A673 (cell line): ENCODE measurements around the gene NADK2. TPM values are rescaled to one million over a fixed set of nuclear protein-coding genes. Genes with fewer than 3 reads are reported as not detected.

Experiments
- BruUV-seq: library from RNA; stranded (reverse); fragments of 400-500 nt; replicated peaks from 2 replicates; lab custom pipeline; 2021; lab: Mats Ljungman, UMichigan
- CTCF ChIA-PET: fragments of 300-600 bp; sonication (Branson Sonifier 250); formaldehyde crosslinking; loops from one replicate; lab custom pipeline; 2022; ENCODE audit warnings: antibody characterized with exemption; lab: Charles Lee
- POLR2A ChIA-PET: fragments of 300-600 bp; sonication (Branson Sonifier 250); formaldehyde crosslinking; loops from one replicate; lab custom pipeline; 2022; ENCODE audit warnings: antibody characterized with exemption; ENCODE audit not compliant: low non-redundant PET; lab: Charles Lee
- DNase-seq: peaks from one replicate; pipeline ENCODE4 v3.0.0-alpha.2; 2015; ENCODE audit warnings: low spot score
- H3K27ac ChIP-seq: fragments of 200-600 bp; sonication (generic); 2 replicates; pipeline ENCODE4 v1.5.1; 2016; ENCODE audit warnings: mixed run types, low read depth, mild to moderate bottlenecking, mixed read lengths, antibody characterized with exemption, low read length; ENCODE audit not compliant: poor library complexity, severe bottlenecking
- H3K27me3 ChIP-seq: fragments of 200-600 bp; sonication (generic); replicated peaks from 2 replicates; pipeline ENCODE4 v1.6.1; 2017; ENCODE audit warnings: mixed run types, low read depth, mild to moderate bottlenecking, mixed read lengths, antibody characterized with exemption, low read length; ENCODE audit not compliant: insufficient read depth, poor library complexity
- H3K36me3 ChIP-seq: fragments of 200-600 bp; sonication (generic); 2 replicates; pipeline ENCODE4 v1.6.1; 2016; ENCODE audit warnings: mixed run types, mild to moderate bottlenecking, mixed read lengths, antibody characterized with exemption, low read length; ENCODE audit not compliant: insufficient read depth, poor library complexity, severe bottlenecking
- H3K4me1 ChIP-seq: fragments of 200-600 bp; sonication (generic); 2 replicates; pipeline ENCODE4 v1.6.1; 2017; ENCODE audit warnings: mixed run types, mild to moderate bottlenecking, mixed read lengths, antibody characterized with exemption, low read length; ENCODE audit not compliant: insufficient read depth, poor library complexity, severe bottlenecking
- H3K4me3 ChIP-seq: fragments of 200-600 bp; sonication (generic); 2 replicates; pipeline ENCODE4 v1.5.1; 2016; ENCODE audit warnings: low read depth, mixed run types, mild to moderate bottlenecking, mixed read lengths, low read length; ENCODE audit not compliant: poor library complexity, severe bottlenecking
- H3K9me3 ChIP-seq: fragments of 200-600 bp; sonication (generic); 2 replicates; pipeline ENCODE4 v1.6.1; 2016; ENCODE audit warnings: mixed run types, low read depth, mild to moderate bottlenecking, mixed read lengths, antibody characterized with exemption, low read length; ENCODE audit not compliant: poor library complexity, severe bottlenecking
- CTCF ChIP-seq: fragments of 300-800, 200-600 bp; sonication (generic); conservative IDR thresholded peaks from 2 replicates; pipeline ENCODE4 v1.5.1; 2017; ENCODE audit warnings: low read depth, mild to moderate bottlenecking, antibody characterized with exemption, low read length, moderate library complexity, mixed read lengths
- EZH2 ChIP-seq: fragments of 200-600 bp; sonication (generic); IDR thresholded peaks from 2 replicates; pipeline ENCODE4 v1.6.1; 2017; ENCODE audit warnings: borderline replicate concordance, low read depth, mild to moderate bottlenecking, mixed read lengths, antibody characterized with exemption, low read length; ENCODE audit not compliant: poor library complexity, severe bottlenecking
- intact Hi-C: fragments of 100-400 bp; cut with micrococcal nuclease; formaldehyde crosslinking; loops from one replicate; pipeline ENCODE4 v1.10.0; 2022; ENCODE audit not compliant: unreplicated experiment
- total RNA-seq: library from RNA; stranded (reverse); gene quantifications from 2 replicates; pipeline ENCODE4 v1.2.3, GENCODE V29; 2021

The NADK2 gene
- total RNA-seq, 1 experiment from 2014 or later, result 31.6 TPM

- H3K27me3 ChIP-seq, result no peaks in the 10 kb centered on the region
- BruUV-seq, result no TSS peak
- ChIA-PET CTCF (no interaction called here), POLR2A (interaction anchor here (0.7 kb wide), 1 partner anchor 31 kb away, joined by 12 read pairs; no protein-coding TSS in a partner anchor)
- TF ChIP-seq CTCF (no peak), EZH2 (no peak)
- no peaks in the 10 kb centered on the region for H3K9me3 ChIP-seq
- no peaks in the 10 kb centered on the region for H3K4me1 ChIP-seq
- intact Hi-C loops, result loop anchor here (5.0 to 10.0 kb wide), 2 partner anchors 237 to 424 kb away; no protein-coding TSS in a partner anchor
- H3K36me3 ChIP-seq, result no peaks in the 10 kb centered on the region
- H3K27ac ChIP-seq, result no peak overlapping the region
- no peak overlapping the region for H3K4me3 ChIP-seq
- no peak for DNase-seq
Observed at GRCh38 chr5:36267905-36268304, 26.2 kb upstream of the NADK2 start.

DNA sequence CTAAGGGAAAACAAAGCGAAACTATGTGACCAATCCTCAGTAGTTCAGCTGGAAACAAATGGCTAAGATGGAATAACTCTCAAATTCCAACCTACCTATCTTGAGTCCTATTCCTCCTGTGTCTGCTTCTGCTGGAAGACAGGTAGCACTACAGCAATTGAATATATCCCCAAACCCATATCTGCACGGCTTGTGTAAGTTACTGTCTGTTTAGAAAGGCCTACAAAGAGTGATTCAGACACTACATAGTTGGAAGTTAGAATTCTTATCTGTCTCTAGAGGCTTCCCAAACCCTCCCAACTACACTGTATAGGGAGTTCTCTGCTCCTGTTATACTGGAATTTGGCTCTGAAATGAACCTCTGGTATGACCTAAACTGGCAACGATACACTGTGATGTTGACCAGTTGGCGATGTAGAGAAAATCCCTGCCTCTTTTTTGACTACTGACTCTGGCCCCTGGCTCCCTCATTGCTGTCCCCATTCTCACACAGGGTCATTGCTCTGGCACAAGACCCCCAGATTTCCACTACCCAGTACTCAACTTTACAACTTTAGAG, 22.6 kb upstream of the NADK2 start:
- Histone ChIP-seq H3K36me3 (no peaks in the 10 kb centered on the region), H3K27ac (no peak overlapping the region), H3K4me1 (no peaks in the 10 kb centered on the region), H3K9me3 (no peaks in the 10 kb centered on the region), H3K27me3 (no peaks in the 10 kb centered on the region), H3K4me3 (no peak overlapping the region)
- BruUV-seq, result no TSS peak
- no peak for TF ChIP-seq EZH2
- TF ChIP-seq CTCF, result no peak
- POLR2A ChIA-PET, result no interaction called here
- no peak for DNase-seq
- CTCF ChIA-PET, result interaction anchor here (0.6 kb wide), 1 partner anchor 20 kb away, joined by 3 read pairs; no protein-coding TSS in a partner anchor
- intact Hi-C loops, result loop anchor here (2.0 to 10.0 kb wide), 3 partner anchors 41 to 241 kb away; no protein-coding TSS in a partner anchor

DNA sequence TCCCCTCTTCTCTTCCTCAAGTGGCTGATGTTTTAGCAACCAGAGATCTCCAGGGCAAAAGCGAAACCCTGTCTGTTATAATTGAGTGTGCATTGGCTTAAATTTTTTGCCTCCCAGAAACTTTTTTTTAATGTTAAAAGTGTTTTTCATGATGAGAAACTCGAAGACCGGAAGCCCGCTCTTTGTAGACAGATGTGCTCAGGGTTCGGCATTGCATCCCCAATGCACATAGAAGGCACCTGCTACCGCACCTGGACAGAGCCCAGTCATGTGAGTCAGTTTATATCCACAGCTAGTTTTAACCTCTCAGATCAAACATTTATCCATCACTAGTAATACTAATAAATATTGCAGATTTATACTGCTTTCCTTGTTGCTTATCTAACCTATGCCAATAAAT, 19.5 kb upstream of the NADK2 start:
- Histone ChIP-seq H3K36me3 (no peaks in the 10 kb centered on the region), H3K27me3 (no peaks in the 10 kb centered on the region), H3K9me3 (no peaks in the 10 kb centered on the region), H3K4me3 (no peak overlapping the region), H3K4me1 (no peaks in the 10 kb centered on the region), H3K27ac (no peak overlapping the region)
- BruUV-seq, result no TSS peak
- TF ChIP-seq EZH2 (no peak), CTCF (no peak)
- no peak for DNase-seq
- intact Hi-C loops, result loop anchor here (10.0 kb wide), 1 partner anchor 244 kb away; no protein-coding TSS in a partner anchor
- CTCF ChIA-PET, result no interaction called here
- POLR2A ChIA-PET, result no interaction called here
